IMR-90 (cell line): ENCODE results near the gene SIGLEC11.

ENCODE experiments used
- BHLHE40 ChIP-seq: fragments of 150-350 bp; IDR thresholded peaks from 2 replicates; pipeline ENCODE4 v1.6.1; 2016; ENCODE audit warnings: mild to moderate bottlenecking, low read depth, low read length
- CEBPB ChIP-seq: IDR thresholded peaks from 2 replicates; pipeline ENCODE4 v1.6.1; 2012; ENCODE audit warnings: low read depth, low read length, improper control_type of control experiment
- CHD1 ChIP-seq: IDR thresholded peaks from 2 replicates; pipeline ENCODE4 v1.6.1; 2012; ENCODE audit warnings: low read depth, low read length, improper control_type of control experiment
- CTCF ChIP-seq: conservative IDR thresholded peaks from 2 replicates; pipeline ENCODE4 v1.5.1; 2012; ENCODE audit warnings: mild to moderate bottlenecking, low read depth, low read length, improper control_type of control experiment
- FOS ChIP-seq: fragments of 150-350 bp; IDR thresholded peaks from 2 replicates; pipeline ENCODE4 v1.6.1; 2016; ENCODE audit warnings: low read depth, low read length
- MAFK ChIP-seq: IDR thresholded peaks from 2 replicates; pipeline ENCODE4 v1.6.1; 2012; ENCODE audit warnings: low read depth, low read length, improper control_type of control experiment
- MAZ ChIP-seq: IDR thresholded peaks from 2 replicates; pipeline ENCODE4 v1.6.1; 2012; ENCODE audit warnings: low read depth, mild to moderate bottlenecking, low read length, improper control_type of control experiment, moderate library complexity, borderline replicate concordance
- MXI1 ChIP-seq: IDR thresholded peaks from 2 replicates; pipeline ENCODE4 v1.6.1; 2012; ENCODE audit warnings: low read depth, mild to moderate bottlenecking, low read length, moderate library complexity, borderline replicate concordance
- NFE2L2 ChIP-seq: fragments of 150-350 bp; IDR thresholded peaks from 2 replicates; pipeline ENCODE4 v1.6.1; 2016; ENCODE audit warnings: low read depth, mild to moderate bottlenecking, low read length
- POLR2A ChIP-seq: IDR thresholded peaks from 2 replicates; pipeline ENCODE4 v1.6.1; 2012; ENCODE audit warnings: mild to moderate bottlenecking, low read depth, low read length
- RAD21 ChIP-seq: IDR thresholded peaks from 2 replicates; pipeline ENCODE4 v1.6.1; 2012; ENCODE audit warnings: low read length, improper control_type of control experiment
- RCOR1 ChIP-seq: IDR thresholded peaks from 2 replicates; pipeline ENCODE4 v1.6.1; 2012; ENCODE audit warnings: mild to moderate bottlenecking, low read length, improper control_type of control experiment; ENCODE audit not compliant: insufficient replicate concordance
- RFX5 ChIP-seq: IDR thresholded peaks from 2 replicates; pipeline ENCODE4 v1.8.0; 2012; ENCODE audit warnings: low read depth, mild to moderate bottlenecking, low read length, moderate library complexity
- USF2 ChIP-seq: fragments of 150-350 bp; IDR thresholded peaks from 2 replicates; pipeline ENCODE4 v1.6.1; 2017; ENCODE audit warnings: mild to moderate bottlenecking, antibody characterized with exemption, low read length, low read depth

- TF ChIP-seq CTCF (no peak), CEBPB (no peak), POLR2A (no peak), MXI1 (no peak), RCOR1 (no peak), RFX5 (no peak), FOS (no peak), RAD21 (no peak), MAFK (no peak), MAZ (no peak), BHLHE40 (no peak), CHD1 (no peak), USF2 (no peak), NFE2L2 (no peak)
These were observed 25.4 kb upstream of the SIGLEC11 start for GRCh38 chr19:49986354-49986753.
